DND-41 (cell line): Measurements from ENCODE around the gene UTP11.

ENCODE experiments used
- CTCF ChIP-seq: IDR thresholded peaks from 2 replicates; pipeline ENCODE4 v1.5.1; 2012; ENCODE audit warnings: borderline replicate concordance, low read length, moderate library complexity, mild to moderate bottlenecking; ENCODE audit not compliant: poor library complexity, severe bottlenecking; ENCODE audit errors: extremely low read depth
- EZH2 ChIP-seq: IDR thresholded peaks from 3 replicates; pipeline ENCODE4 v1.6.1; 2012; ENCODE audit warnings: borderline replicate concordance, low read depth, mild to moderate bottlenecking, moderate library complexity, low read length, inconsistent platforms; ENCODE audit not compliant: severe bottlenecking

- TF ChIP-seq CTCF (peak; percentile 37), EZH2 (no peak)
Observed at GRCh38 chr1:38071312-38072256, 59.0 kb downstream of the UTP11 start.
